Pancreas (tissue), 10 donors: ENCODE data around the gene DPP4. TPM values are rescaled to one million over a fixed set of nuclear protein-coding genes. Genes with fewer than 3 reads are reported as not detected.

ENCODE experiments used
- ATAC-seq, 4 donors: fragments of 200-7000 bp; cut with Tn5 transposase; one replicate each; pipeline versions ENCODE4 v1.8.0 to v1.9.1; 2020; ENCODE audit warnings: mild to moderate bottlenecking in 4 of 4, moderate library complexity in 4 of 4
- DNase-seq, 6 donors: peaks; one replicate each; pipeline ENCODE4 v3.0.0-alpha.2; 2020
- FAIRE-seq: peaks from 2 replicates; lab custom pipeline; 2012; peaks lifted over from hg19 to GRCh38; lab: Jason Lieb, UNC
- H3K27ac ChIP-seq, 4 donors: fragments of 200-600 bp; sonication (generic); 1 replicate in 3 of 4; 2 replicates in 1 of 4; pipeline versions ENCODE4 v1.5.0 to v1.8.0; 2020
- H3K27me3 ChIP-seq, 4 donors: fragments of 200-600 bp; one replicate each; pipeline ENCODE4 v1.8.0; 2021
- H3K36me3 ChIP-seq, 3 donors: fragments of 200-600 bp; sonication (generic) in 1 of 3; one replicate each; pipeline versions ENCODE4 v1.5.0 to v1.8.0; 2020 to 2021
- H3K4me1 ChIP-seq, 3 donors: fragments of 200-600 bp; one replicate each; pipeline ENCODE4 v1.8.0; 2021
- H3K4me3 ChIP-seq, 4 donors: fragments of 200-600 bp; sonication (generic) in 2 of 4; one replicate each; pipeline versions ENCODE4 v1.5.0 to v1.8.0; 2020 to 2021
- H3K9me3 ChIP-seq, 4 donors: fragments of 200-600 bp; one replicate each; pipeline ENCODE4 v1.8.0; 2021
- CTCF ChIP-seq, 4 donors: fragments of 200-600 bp; sonication (generic) in 3 of 4; IDR thresholded peaks; one replicate each; pipeline versions ENCODE4 v1.5.0 to v1.8.0; 2021; ENCODE audit warnings: antibody characterized with exemption in 4 of 4
- WGBS, 2 donors: extraction: QIAGEN DNeasy Blood & Tissue Kit; methylation state at CpG; one replicate each; pipeline ENCODE4 v1.1.7; 2013; 5-methylcytosine and 5-hydroxymethylcytosine counted together
- intact Hi-C, 3 donors: fragments of 100-400 bp; cut with DNase I; formaldehyde crosslinking; loops; one replicate each; pipeline versions ENCODE4 v1.11.1 to v1.14.2; 2022
- polyA plus RNA-seq, 2 donors: library from polyadenylated mRNA; stranded (reverse); fragments of 200-250 nt; gene quantifications; one replicate each; pipeline ENCODE4 v1.2.3, GENCODE V29; 2013
- total RNA-seq, 6 donors: library from RNA; stranded (reverse); fragmentation: NEBNext Ultra II Directional in 4 of 6; extraction: Animal tissue kit (Norgen Biotek cat#: 25700) in 4 of 6; gene quantifications; one replicate each; pipeline versions ENCODE4 v1.2.1 to v1.2.4, GENCODE V29; 2021 to 2023
- donor health status: healthy with polysubstance abuse.
- donor health status: DM: no; HTN: no; CAD: no; lungs with moderate emphysema.
- donor health status: DM: no; HTN: no; CAD: no.
- donor health status: control.
- donor health status: control.
- donor health status: Bipolar disorder and iron deficiency.
- donor health status: DM: yes; HTN: yes; CAD: no.
- donor health status: DM: no; HTN: no; CAD: no.
- donor health status: DM: no; HTN: no; CAD: no.
- donor health status: DM: yes; HTN: yes; CAD: no.

The DPP4 gene
- total and polyA plus RNA-seq, 8 donors, result 0.98 to 6.4 (median 2.4) TPM

GRCh38 chr2:162012565-162013058, 61.4 kb downstream of the DPP4 start:
- H3K27me3 ChIP-seq, result no peaks in the 10 kb centered on the region
- WGBS, 2 donors, result 44 to 57% methylated on average over 2 of the region's 2 CpGs
- DNase-seq (no peak), FAIRE-seq (no peak), ATAC-seq (no peak)
- intact Hi-C loops, result no loop called here
- H3K27ac ChIP-seq, result no peak overlapping the region
- no peak overlapping the region for H3K4me3 ChIP-seq
- H3K9me3 ChIP-seq, result no peaks in the 10 kb centered on the region
- no peak for TF ChIP-seq CTCF (IDR thresholded peaks at IDR 0.05)
- no peaks in the 10 kb centered on the region for H3K4me1 ChIP-seq
- H3K36me3 ChIP-seq, result no peaks in the 10 kb centered on the region

DNA sequence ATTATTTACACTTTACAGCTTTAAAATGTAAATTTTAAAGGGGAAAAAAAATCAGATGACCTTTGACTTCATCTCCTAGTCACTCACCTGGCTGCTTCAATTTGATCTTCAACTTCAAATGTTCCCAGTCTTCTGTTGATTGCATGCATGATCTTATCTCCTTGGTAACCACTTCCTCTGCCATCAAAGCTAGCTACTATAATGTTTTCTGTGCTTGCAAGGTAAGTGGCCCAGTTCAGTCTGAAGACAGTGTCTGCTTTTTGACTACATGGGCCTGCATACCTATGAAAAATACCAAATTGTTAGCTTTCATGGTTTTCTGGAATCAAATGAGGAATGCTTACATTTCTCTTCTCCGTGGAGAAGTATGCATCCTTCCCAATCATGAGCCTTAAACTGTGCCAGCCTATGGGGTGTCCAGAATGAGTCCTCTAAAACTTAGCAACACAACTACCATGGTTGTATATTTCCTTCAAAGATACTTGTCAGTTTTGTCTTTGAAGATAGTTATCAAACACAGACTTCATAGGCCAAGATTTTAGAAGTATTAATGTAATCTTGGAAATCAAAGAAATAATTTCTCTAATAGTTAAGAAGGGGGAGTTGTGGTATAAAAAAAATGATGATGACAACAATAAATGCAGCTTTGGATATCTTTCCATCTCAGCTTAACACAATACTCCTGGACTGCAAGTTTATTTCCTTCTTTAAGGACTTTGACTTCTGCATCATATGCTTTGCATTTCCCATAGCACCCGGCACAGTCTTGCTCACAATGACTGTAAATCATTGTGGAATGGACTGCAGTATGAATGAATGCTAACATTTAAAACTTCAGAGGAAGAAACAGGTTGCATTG, 62.1 kb downstream of the DPP4 start:
- Histone ChIP-seq H3K4me3 (no peak overlapping the region), H3K36me3 (no peaks in the 10 kb centered on the region), H3K4me1 (no peaks in the 10 kb centered on the region), H3K27ac (no peak overlapping the region), H3K9me3 (no peaks in the 10 kb centered on the region), H3K27me3 (no peaks in the 10 kb centered on the region)
- ATAC-seq, result no peak
- 65 to 72% methylated on average over 2 of the region's 2 CpGs for whole genome bisulfite sequencing, 2 donors
- FAIRE-seq, result no peak
- no peak for TF ChIP-seq CTCF (IDR thresholded peaks at IDR 0.05)
- DNase-seq, result no peak
- intact Hi-C loops, result no loop called here

- WGBS, 2 donors, result 1 to 34% methylated on average over 2 of the region's 2 CpGs
- intact Hi-C loops, result loop anchor here in 2 of 3 donors (5.0 to 10.0 kb wide), 2 partner anchors 108 to 115 kb away; no protein-coding TSS in a partner anchor
- DNase-seq (no peak), ATAC-seq (no peak), FAIRE-seq (no peak)
- Histone ChIP-seq H3K9me3 (no peaks in the 10 kb centered on the region), H3K27me3 (no peaks in the 10 kb centered on the region), H3K36me3 (no peaks in the 10 kb centered on the region), H3K4me3 (no peak overlapping the region), H3K27ac (no peak overlapping the region), H3K4me1 (no peaks in the 10 kb centered on the region)
- TF ChIP-seq CTCF (IDR thresholded peaks at IDR 0.05), result no peak
These were observed 64.5 kb downstream of the DPP4 start for GRCh38 chr2:162009543-162009942.

DNA sequence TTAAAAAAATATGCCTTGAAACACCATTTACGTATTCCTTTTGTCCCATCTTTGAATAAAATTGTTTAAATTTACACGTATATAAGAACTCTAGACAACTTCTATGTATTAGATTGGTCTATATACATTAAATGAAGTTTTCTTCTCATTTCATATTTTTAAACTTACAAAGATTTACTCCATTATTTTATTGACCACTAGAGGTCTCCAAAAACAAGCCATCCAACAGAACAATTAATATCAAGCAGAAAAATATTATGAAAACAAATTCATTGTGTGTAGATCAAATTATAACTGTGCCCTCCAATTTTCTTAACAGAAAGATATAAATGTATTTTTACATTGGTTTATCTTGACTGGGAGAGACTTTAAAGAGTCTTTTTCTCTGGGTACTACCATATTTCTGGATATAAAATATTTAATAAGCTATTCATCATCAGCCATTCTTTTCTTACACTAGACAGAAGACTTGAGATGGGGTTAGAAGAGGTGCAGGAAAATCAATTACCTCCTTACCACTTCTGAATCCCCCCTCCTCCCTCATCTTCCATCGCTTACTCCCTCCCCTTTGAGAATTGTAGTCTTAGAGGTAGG, 66.5 kb downstream of the DPP4 start:
- Histone ChIP-seq H3K9me3 (no peaks in the 10 kb centered on the region), H3K27me3 (no peaks in the 10 kb centered on the region), H3K27ac (no peak overlapping the region), H3K4me1 (no peaks in the 10 kb centered on the region), H3K36me3 (no peaks in the 10 kb centered on the region), H3K4me3 (no peak overlapping the region)
- FAIRE-seq (peak; percentile 98), ATAC-seq (no peak), DNase-seq (no peak)
- WGBS, 2 donors, result 54 to 59% methylated on average over 3 of the region's 3 CpGs
- TF ChIP-seq CTCF (IDR thresholded peaks at IDR 0.05), result peak; percentile 36 to 62 (median 61)
- intact Hi-C loops, result loop anchor here in 2 of 3 donors (5.0 to 10.0 kb wide), 2 partner anchors 110 to 117 kb away; no protein-coding TSS in a partner anchor
